Panc1 (cell line): ENCODE results near the gene IWS1. TPM values are rescaled to one million over a fixed set of nuclear protein-coding genes. Genes with fewer than 3 reads are reported as not detected.
"Not testable (repeated sequence)": the region's sequence is repeated elsewhere in the genome, so short reads cannot be mapped to it uniquely, and the experiment has no call there.

ENCODE experiments used
- ATAC-seq: fragments of 200-7000 bp; cut with Tn5 transposase; 2 replicates; pipeline ENCODE4 v1.9.1; 2020; ENCODE audit warnings: mild to moderate bottlenecking, moderate library complexity
- BruUV-seq: library from RNA; stranded (reverse); fragments of 400-500 nt; replicated peaks from 2 replicates; lab custom pipeline; 2021; lab: Mats Ljungman, UMichigan
- CTCF ChIA-PET: fragments of 300-600 bp; sonication (Branson Sonifier 250); formaldehyde crosslinking; loops from one replicate; lab custom pipeline; 2022; ENCODE audit warnings: antibody characterized with exemption; lab: Charles Lee
- POLR2A ChIA-PET: fragments of 300-600 bp; sonication (Branson Sonifier 250); formaldehyde crosslinking; loops from one replicate; lab custom pipeline; 2022; ENCODE audit warnings: antibody characterized with exemption; lab: Charles Lee
- DNase-seq: peaks from one replicate; pipeline ENCODE4 v3.0.0-alpha.2; 2010; ENCODE audit warnings: low read depth, low spot score
- H3K27ac ChIP-seq: 2 replicates; pipeline ENCODE4 v1.5.1; 2011; ENCODE audit warnings: mild to moderate bottlenecking, low read length, inconsistent platforms
- H3K27me3 ChIP-seq: fragments of 200-500 bp; sonication (Bioruptor generic); 2 replicates; pipeline ENCODE4 v1.6.0; 2014; ENCODE audit warnings: low read length, inconsistent platforms; ENCODE audit not compliant: control insufficient read depth, insufficient read depth
- H3K36me3 ChIP-seq: fragments of 200-500 bp; sonication (Bioruptor generic); 2 replicates; pipeline ENCODE4 v1.5.1; 2014; ENCODE audit warnings: inconsistent platforms, mild to moderate bottlenecking, low read length, moderate library complexity; ENCODE audit not compliant: control insufficient read depth, insufficient read depth
- H3K4me1 ChIP-seq: 2 replicates; pipeline ENCODE4 v1.5.1; 2011; ENCODE audit warnings: inconsistent platforms, mild to moderate bottlenecking, low read length, moderate library complexity; ENCODE audit not compliant: control insufficient read depth, insufficient read depth
- H3K4me3 ChIP-seq, 2 experiments: 2 replicates each; pipeline ENCODE4 v1.5.1; 2011 to 2012; ENCODE audit warnings: low read depth in 2 of 2, low read length in 2 of 2, mild to moderate bottlenecking in 2 of 2, inconsistent platforms in 1 of 2, moderate library complexity in 1 of 2
- H3K9me3 ChIP-seq: fragments of 200-500 bp; sonication (Bioruptor generic); 2 replicates; pipeline ENCODE4 v1.5.1; 2014; ENCODE audit warnings: low read depth, mild to moderate bottlenecking, inconsistent platforms, low read length, moderate library complexity; ENCODE audit not compliant: control insufficient read depth, insufficient read depth
- POLR2AphosphoS5 ChIP-seq: IDR thresholded peaks from 2 replicates; pipeline ENCODE4 v1.6.1; 2012; ENCODE audit warnings: mild to moderate bottlenecking, low read depth, low read length, moderate library complexity
- REST ChIP-seq, 2 experiments: IDR thresholded peaks; 2 replicates each; pipeline ENCODE4 v1.6.1; 2011 to 2012; ENCODE audit warnings: low read depth in 2 of 2, control low read depth in 1 of 2, low read length in 1 of 2, mild to moderate bottlenecking in 1 of 2, moderate library complexity in 1 of 2; ENCODE audit not compliant: insufficient read depth in 1 of 2
- SIN3A ChIP-seq: IDR thresholded peaks from 2 replicates; pipeline ENCODE4 v1.6.1; 2012; ENCODE audit warnings: low read depth, mild to moderate bottlenecking, low read length, moderate library complexity, borderline replicate concordance; ENCODE audit not compliant: insufficient read depth
- TCF7L2 ChIP-seq: IDR thresholded peaks from 2 replicates; pipeline ENCODE4 v1.6.1; 2011; ENCODE audit warnings: mild to moderate bottlenecking, low read depth, low read length, inconsistent platforms
- in situ Hi-C: cut with HindIII; loops from 2 replicates; pipeline ENCODE4 v1.10.0; 2016; ENCODE audit warnings: low sequenced_read_pairs, low pct_unique_long_range_greater_than_20kb
- intact Hi-C: fragments of 100-400 bp; cut with micrococcal nuclease; formaldehyde crosslinking; loops from one replicate; pipeline ENCODE4 v1.10.0; 2022; ENCODE audit not compliant: unreplicated experiment
- total RNA-seq: library from RNA; stranded (reverse); gene quantifications from one replicate; pipeline ENCODE4 v1.2.1, GENCODE V29; 2021; ENCODE audit not compliant: unreplicated experiment
- TF ChIP-seq, protein P1 (sequence below): fragments of 450-650 bp; IDR thresholded peaks from 2 replicates; pipeline ENCODE4 v1.5.1; 2017; ENCODE audit warnings: mild to moderate bottlenecking

The IWS1 gene
- total RNA-seq, 1 experiment from 2014 or later: 48.6 TPM

DNA sequence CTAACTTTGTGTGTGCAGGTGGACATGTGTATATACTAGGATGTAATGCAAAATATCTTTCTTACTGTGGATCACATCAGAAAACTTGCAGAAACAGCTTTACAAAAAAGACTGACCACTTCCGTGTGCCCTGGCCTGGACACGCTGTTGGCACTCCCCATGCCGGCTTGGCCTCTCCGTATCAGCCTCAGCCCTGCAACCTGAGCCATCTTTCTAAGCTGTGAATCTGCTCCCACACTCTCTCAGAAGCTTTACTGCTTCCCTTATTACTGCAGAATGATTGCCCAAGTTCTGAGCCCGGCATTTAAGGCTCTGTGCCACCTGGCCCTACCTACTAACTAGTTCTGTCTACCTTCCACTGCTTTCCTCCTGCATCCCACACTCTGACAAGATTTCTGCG is 47.0 kb upstream of the IWS1 start:
- TF ChIP-seq TCF7L2 (no peak), POLR2AphosphoS5 (no peak), SIN3A (no peak), REST (IDR thresholded peaks at IDR 0.05; ENCODE audit: insufficient read depth in 1 of 2, low read depth in 2 of 2, low read length in 1 of 2) (no peak)
- TF ChIP-seq, protein P1, sequence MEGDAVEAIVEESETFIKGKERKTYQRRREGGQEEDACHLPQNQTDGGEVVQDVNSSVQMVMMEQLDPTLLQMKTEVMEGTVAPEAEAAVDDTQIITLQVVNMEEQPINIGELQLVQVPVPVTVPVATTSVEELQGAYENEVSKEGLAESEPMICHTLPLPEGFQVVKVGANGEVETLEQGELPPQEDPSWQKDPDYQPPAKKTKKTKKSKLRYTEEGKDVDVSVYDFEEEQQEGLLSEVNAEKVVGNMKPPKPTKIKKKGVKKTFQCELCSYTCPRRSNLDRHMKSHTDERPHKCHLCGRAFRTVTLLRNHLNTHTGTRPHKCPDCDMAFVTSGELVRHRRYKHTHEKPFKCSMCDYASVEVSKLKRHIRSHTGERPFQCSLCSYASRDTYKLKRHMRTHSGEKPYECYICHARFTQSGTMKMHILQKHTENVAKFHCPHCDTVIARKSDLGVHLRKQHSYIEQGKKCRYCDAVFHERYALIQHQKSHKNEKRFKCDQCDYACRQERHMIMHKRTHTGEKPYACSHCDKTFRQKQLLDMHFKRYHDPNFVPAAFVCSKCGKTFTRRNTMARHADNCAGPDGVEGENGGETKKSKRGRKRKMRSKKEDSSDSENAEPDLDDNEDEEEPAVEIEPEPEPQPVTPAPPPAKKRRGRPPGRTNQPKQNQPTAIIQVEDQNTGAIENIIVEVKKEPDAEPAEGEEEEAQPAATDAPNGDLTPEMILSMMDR: no peak

DNA sequence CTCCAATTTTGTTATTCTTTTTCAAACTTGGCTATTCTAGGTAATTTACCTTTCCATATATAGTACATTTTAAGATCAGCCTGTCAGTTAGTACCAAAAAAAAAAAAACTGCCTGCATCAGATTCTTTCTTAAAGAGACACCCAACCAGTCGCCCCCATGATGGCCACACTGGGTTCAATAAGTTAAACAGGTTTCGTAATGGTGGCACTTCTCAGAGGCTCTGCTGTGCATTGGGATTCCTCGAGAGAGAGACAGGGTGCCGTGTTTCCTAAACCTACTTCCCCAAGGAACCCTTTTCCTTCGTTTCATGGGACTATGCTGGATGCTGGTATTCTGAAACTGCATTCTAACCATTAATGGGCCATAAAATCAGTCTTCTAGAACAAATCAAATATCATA is 46.6 kb upstream of the IWS1 start:
- no peak for ATAC-seq
- no TSS peak for BruUV-seq
- Histone ChIP-seq H3K36me3 (no peaks in the 10 kb centered on the region), H3K9me3 (no peaks in the 10 kb centered on the region), H3K4me1 (no peaks in the 10 kb centered on the region), H3K27ac (no peak overlapping the region), H3K27me3 (no peaks in the 10 kb centered on the region), H3K4me3 (no peak overlapping the region)
- TF ChIP-seq TCF7L2: no peak
- TF ChIP-seq REST (IDR thresholded peaks at IDR 0.05; ENCODE audit: insufficient read depth in 1 of 2, low read depth in 2 of 2, low read length in 1 of 2): no peak
- no peak for TF ChIP-seq POLR2AphosphoS5
- TF ChIP-seq, protein P1: no peak
- no peak for TF ChIP-seq SIN3A
- no peak for DNase-seq
- intact Hi-C loops: no loop called here
- ChIA-PET POLR2A (no interaction called here), CTCF (no interaction called here)
- in situ Hi-C loops: no loop called here

More for the DNA sequence above, 47.0 kb upstream of the IWS1 start:
- Histone ChIP-seq H3K27ac (no peak overlapping the region), H3K4me3 (no peak overlapping the region), H3K4me1 (no peaks in the 10 kb centered on the region), H3K27me3 (no peaks in the 10 kb centered on the region), H3K36me3 (no peaks in the 10 kb centered on the region), H3K9me3 (no peaks in the 10 kb centered on the region)
- ChIA-PET CTCF (no interaction called here), POLR2A (no interaction called here)
- intact Hi-C loops: no loop called here
- DNase-seq: no peak
- in situ Hi-C loops: no loop called here
- no TSS peak for BruUV-seq
- no peak for ATAC-seq

- H3K27ac ChIP-seq, in situ Hi-C loops, CTCF ChIA-PET, H3K4me3 ChIP-seq, ATAC-seq, H3K27me3 ChIP-seq, H3K4me1 ChIP-seq, H3K9me3 ChIP-seq, BruUV-seq, POLR2A ChIA-PET, DNase-seq, intact Hi-C loops, H3K36me3 ChIP-seq: not testable (repeated sequence)
Measured at GRCh38 chr2:127572352-127572751, 46.1 kb upstream of the IWS1 start.
